GM13976 (cell line): ENCODE measurements around the gene TSPAN13.

ENCODE experiments used
- DNase-seq: peaks from one replicate; pipeline ENCODE4 v3.0.0; 2012; ENCODE audit warnings: low spot score
- CTCF ChIP-seq: IDR thresholded peaks from 2 replicates; pipeline ENCODE4 v1.5.1; 2012; ENCODE audit warnings: borderline replicate concordance, mild to moderate bottlenecking; ENCODE audit not compliant: insufficient read depth; ENCODE audit errors: extremely low read depth, missing control alignments, control extremely low read depth
- in situ Hi-C: fragments of 300-500 bp; cut with MboI; formaldehyde crosslinking; loops from one replicate; pipeline ENCODE4 v1.12.0; 2022; ENCODE audit warnings: low sequenced_read_pairs, mixed read lengths, inconsistent platforms; ENCODE audit not compliant: unreplicated experiment

The TSPAN13 gene

GRCh38 chr7:16753102-16753931 is at the start of gene TSPAN13:
TSPAN13 (plus strand) TSS chr7:16753755; CDS start chr7:16753968, 213 bp downstream.
- in situ Hi-C loops, result no loop called here
- no peak for TF ChIP-seq CTCF
- peak; percentile 57 for DNase-seq

- DNase-seq, result no peak
- in situ Hi-C loops, result no loop called here
- no peak for TF ChIP-seq CTCF
Observed at GRCh38 chr7:16708511-16708910, 45.0 kb upstream of the TSPAN13 start.

- no peak for TF ChIP-seq CTCF
- in situ Hi-C loops, result no loop called here
- no peak for DNase-seq
Observed at GRCh38 chr7:16708980-16709379, 44.6 kb upstream of the TSPAN13 start.

GRCh38 chr7:16710651-16711050 is 42.9 kb upstream of the TSPAN13 start:
- no peak for DNase-seq
- in situ Hi-C loops, result no loop called here
- TF ChIP-seq CTCF, result no peak

- in situ Hi-C loops, result no loop called here
- no peak for TF ChIP-seq CTCF
- DNase-seq, result no peak
Observed at GRCh38 chr7:16711730-16712129, 41.8 kb upstream of the TSPAN13 start.

GRCh38 chr7:16712916-16713315 is 40.6 kb upstream of the TSPAN13 start:
- in situ Hi-C loops, result no loop called here
- no peak for DNase-seq
- no peak for TF ChIP-seq CTCF

- no peak for DNase-seq
Observed at GRCh38 chr7:16715928-16716327, 37.6 kb upstream of the TSPAN13 start.

More at GRCh38 chr7:16715928-16716327, 37.6 kb upstream of the TSPAN13 start:
- in situ Hi-C loops, result no loop called here
- TF ChIP-seq CTCF, result no peak
